ENCODE results near the gene TAS1R2.

Gene TAS1R2

DNA sequence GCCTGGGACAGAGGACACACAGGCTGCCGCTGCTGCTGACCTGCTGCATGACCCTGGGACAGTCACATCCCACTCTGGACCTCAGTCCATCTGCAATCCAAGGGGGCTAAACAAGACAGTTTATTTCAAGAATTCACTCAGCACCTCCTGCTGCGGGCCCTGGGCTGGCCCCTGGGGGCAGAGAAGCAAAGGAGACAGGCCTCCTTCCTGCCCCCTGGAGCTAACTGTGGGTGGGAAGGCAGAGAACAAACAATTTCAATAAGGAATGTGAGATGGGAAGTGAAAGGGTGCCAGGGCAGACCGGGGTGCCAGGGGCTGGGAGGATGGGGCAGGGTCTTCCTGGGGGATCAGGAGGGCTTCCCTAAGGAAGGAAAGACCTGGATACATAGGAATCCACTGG is 60.0 kb downstream of the TAS1R2 start:
- no peak for DNase-seq (ENCODE audit: low read depth)

DNA sequence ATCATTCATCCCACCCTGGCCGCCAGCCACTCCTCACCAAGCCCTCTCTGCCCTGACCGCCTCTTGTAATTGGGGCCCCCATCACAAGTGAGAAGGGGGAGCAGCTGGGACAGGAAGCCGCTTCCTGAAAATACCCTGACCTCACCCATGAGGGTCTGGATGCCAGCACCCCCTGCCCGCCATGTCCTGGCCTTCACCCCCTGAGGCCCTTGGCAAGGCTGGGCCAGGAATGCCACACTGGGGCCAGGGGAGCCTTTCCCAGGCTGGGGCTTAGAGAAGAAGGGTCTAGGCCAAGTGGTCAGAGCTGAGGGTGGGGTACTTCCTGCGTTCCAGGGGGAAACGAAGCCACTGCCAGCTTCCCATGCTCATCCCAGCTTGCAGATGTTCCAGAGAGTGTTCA is 60.5 kb downstream of the TAS1R2 start:
- no peak for DNase-seq (ENCODE audit: low read depth)

DNA sequence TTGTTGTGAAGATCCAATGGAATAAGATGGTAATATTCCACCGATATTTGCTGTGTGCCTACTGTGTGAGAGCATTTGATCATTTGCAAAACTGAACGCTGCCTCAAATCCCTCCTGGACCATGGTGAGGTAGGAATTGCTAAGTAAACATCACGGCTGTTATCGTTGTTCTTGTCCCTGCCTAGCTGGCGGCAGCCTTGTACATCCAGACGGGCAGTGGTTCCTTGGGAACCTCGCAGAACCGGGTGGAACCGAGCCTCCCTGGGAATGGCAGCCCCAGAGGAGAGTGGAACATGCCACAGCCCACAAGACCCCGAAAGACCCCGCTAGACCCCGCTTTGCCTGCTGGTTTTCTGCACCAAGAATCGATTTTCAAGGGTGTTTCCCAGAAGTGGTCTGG is 60.9 kb downstream of the TAS1R2 start:
- DNase-seq (ENCODE audit: low read depth): no peak

DNA sequence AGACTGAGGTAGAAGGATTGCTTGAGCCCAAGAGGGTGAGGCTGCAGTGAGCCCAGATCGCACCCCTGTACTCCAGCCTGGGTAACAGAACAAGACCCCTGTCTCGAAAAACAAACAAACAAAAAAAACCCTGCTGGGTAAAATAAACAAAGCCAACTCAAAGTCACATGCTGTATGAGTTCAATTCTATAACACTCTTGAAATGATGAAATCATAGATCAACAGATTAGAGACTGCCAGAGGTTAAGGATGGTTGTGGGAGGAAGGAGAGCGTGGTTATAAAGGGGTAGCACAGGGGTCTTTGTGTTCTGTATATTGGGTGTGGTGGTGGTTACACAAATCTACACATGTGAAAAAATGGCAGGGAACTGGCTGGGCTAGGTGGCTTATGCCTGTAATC is 62.5 kb downstream of the TAS1R2 start:
- DNase-seq (ENCODE audit: low read depth): no peak

DNA sequence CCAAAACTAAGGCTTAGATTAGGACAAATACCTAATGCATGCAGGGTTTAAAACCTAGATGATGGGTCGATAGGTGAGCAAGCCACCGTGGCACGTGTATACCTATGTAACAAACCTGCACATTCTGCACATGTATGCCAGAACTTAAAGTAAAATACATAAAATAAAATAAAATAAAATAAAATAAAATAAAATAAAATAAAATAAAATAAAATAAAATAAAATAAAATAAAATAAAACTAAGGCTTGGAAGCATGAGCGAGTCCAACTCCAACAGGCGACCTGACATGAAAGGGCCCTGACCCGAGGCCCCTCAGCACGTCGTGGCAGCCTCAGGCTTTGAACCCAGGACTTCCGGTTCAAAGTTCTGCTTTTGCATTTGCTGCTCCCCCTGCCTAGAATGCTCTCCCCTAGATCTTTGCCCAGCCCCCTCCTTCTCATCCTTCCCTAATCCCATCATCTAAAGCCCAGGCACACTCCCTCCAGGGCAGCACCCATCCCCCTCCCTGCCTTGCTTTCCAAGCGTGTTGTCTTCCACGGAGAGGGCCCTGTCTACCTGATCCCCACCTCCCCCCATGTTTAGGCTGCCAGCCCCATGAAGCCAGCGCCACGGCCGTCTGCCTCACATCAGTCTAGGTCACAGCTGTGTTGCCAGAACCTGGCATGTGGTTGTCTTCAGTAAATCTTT is 64.3 kb downstream of the TAS1R2 start:
- DNase-seq (ENCODE audit: low read depth): no peak

DNA sequence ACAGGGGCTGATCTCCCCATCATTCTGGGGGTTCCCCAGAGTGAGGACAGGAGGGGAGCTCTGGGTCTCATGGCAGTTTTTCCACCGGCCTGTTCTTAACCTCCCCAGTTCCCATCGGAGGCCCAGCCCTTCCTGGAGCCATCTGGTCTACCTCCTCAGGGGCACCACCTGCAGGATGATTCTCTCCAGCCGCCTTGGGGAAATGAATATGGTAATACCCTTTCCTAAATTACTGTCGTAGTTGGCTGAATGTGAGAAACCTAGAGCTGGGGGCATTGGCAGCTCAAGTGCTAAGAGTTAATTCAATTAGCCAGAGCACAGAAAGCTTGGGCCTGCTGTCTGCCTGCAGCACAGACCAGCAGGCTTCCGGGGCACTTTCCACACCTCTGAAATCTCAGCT is 64.9 kb downstream of the TAS1R2 start:
- DNase-seq (ENCODE audit: low read depth): no peak

DNA sequence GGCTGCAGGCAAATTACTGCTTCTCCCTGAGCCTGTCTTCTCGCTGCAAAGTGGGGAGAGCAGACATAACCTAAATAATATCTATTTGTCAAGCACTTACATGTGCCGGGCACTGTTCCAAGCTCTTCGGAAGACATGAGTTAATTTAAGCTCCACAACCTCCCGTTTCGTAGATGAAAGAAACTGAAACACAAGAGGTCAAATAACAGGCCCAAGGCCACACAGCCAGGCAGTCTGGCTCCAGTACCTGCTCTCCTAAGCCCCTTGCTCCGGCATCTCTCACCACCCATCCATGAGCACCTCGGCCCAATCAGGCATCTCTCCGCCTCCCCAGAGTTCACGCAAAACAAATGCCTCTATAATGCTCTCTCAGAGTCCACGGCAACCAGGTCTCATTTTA is 65.4 kb downstream of the TAS1R2 start:
- DNase-seq (ENCODE audit: low read depth): no peak

DNA sequence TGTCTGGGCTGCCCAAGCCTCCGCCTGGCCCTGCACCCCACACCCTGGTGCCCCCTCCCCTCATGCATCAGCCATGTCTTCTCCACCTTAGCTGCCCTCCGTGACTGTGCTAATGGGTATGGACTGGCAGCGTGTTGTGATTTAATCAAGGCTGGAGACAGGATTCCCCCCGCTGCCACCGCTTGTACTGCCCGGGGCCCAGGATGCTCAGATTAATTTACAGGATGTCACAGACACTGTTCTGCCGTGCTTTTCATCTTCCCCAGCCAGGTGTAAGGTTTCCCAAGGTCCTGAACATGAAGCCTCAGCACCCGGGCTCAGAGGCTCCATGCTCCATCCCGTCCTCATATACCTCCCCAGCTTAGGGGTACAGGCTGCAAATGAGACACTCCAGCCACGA is 66.3 kb downstream of the TAS1R2 start:
- no peak for DNase-seq (ENCODE audit: low read depth)

DNA sequence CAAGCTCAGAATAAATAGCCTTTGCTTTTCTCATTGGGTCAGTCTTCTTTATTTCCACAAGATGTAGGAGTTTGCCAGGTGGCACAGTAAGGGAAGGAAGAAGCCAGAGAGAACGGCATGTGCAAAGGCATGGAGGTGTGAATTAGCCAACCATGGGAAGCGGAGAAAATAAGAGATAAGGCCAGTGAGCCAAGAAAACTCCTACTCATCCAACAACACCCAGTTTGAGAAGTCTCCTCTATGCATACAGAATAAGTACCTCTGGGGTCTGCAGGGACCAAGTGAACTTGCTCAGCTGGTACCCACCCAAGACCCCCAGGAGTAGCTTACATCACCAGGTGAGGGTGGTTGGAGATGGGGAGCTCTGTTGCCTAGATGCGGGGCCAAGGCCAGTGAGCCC is 66.7 kb downstream of the TAS1R2 start:
- no peak for DNase-seq (ENCODE audit: low read depth)

Measured in stimulated activated CD4-positive, alpha-beta T cell treated with anti-CD3 and anti-CD28 coated beads, Interleukin-2, amount 100 ng/mL, for 4 hours (primary cell).